Activated gamma-delta T cell treated with anti-CD3 and anti-CD28 coated beads, Interleukin-2, amount 50 U/mL, for 16 hours (primary cell): ENCODE data around the gene SMIM14.

Experiments used
- DNase-seq: peaks from one replicate; pipeline ENCODE4 v3.0.0-alpha.2; 2020; ENCODE audit warnings: low read depth

SMIM14 gene

GRCh38 chr4:39497909-39498726, 140.5 kb downstream of the SMIM14 start:
- DNase-seq: no peak
